Measurements from ENCODE around the gene GNG8.

DNA sequence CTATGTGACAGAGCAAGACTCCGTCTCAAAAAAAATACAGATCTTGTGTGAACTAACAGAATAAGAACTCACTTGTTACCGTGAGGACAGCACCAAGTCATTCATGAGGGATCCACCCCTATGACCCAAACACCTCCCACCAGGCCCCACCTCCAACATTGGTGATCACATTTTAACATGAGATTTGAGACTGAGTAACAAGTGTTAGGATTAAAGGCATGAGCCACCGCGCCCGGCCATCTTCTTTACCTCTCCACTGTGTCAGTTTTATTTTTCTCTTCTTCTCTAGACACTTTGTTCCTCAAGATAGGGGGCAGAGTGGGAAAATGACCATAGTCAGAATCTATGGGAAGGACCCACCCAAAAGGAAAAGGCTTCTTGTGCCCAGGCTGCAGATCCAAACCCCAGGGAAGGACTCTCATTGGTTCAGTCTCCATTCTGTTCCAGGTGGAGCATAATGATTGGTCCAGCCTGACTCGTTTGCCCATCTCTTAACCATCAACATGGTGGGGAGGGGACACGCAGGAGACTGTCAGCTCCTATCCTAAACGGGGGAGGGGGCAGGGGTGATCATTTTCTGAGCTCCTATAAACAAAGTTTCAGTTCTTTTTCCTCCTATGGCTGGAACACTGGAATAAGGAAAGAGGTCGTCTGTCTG lies 36.2 kb downstream of the GNG8 start:
- TF ChIP-seq, protein P1, sequence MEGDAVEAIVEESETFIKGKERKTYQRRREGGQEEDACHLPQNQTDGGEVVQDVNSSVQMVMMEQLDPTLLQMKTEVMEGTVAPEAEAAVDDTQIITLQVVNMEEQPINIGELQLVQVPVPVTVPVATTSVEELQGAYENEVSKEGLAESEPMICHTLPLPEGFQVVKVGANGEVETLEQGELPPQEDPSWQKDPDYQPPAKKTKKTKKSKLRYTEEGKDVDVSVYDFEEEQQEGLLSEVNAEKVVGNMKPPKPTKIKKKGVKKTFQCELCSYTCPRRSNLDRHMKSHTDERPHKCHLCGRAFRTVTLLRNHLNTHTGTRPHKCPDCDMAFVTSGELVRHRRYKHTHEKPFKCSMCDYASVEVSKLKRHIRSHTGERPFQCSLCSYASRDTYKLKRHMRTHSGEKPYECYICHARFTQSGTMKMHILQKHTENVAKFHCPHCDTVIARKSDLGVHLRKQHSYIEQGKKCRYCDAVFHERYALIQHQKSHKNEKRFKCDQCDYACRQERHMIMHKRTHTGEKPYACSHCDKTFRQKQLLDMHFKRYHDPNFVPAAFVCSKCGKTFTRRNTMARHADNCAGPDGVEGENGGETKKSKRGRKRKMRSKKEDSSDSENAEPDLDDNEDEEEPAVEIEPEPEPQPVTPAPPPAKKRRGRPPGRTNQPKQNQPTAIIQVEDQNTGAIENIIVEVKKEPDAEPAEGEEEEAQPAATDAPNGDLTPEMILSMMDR (IDR thresholded peaks at IDR 0.05; ENCODE audit: low read length), result no peak
- no peak for TF ChIP-seq EZH2 (optimal IDR thresholded peaks at IDR 0.05; ENCODE audit: low read depth, low read length)
- no peak for TF ChIP-seq EZH2phosphoT487 (IDR thresholded peaks at IDR 0.05; ENCODE audit: low read length)

All from MM.1S (cell line).